K562 (cell line): ENCODE results near the gene CNKSR3. TPM values are rescaled to one million over a fixed set of nuclear protein-coding genes. Genes with fewer than 3 reads are reported as not detected.
A peak's percentile ranks its signal among the peaks of the same experiment; 100 is the strongest.

Source experiments
- ATAC-seq: fragments of 200-7000 bp; cut with Tn5 transposase; 3 replicates; pipeline ENCODE4 v1.9.1; 2020; ENCODE audit warnings: moderate library complexity
- BruUV-seq: library from RNA; stranded (reverse); fragments of 400-500 nt; replicated peaks from 2 replicates; lab custom pipeline; 2021; lab: Mats Ljungman, UMichigan
- CTCF ChIA-PET: fragments of 300-600 bp; formaldehyde crosslinking; extraction: SDS; loops from one replicate; lab custom pipeline; 2021; ENCODE audit warnings: low intra/inter-chr PET ratio; lab: Yijun Ruan, JAX
- POLR2A ChIA-PET: fragments of 300-600, 350-650 bp; sonication (Branson Sonifier 250); formaldehyde crosslinking; extraction: SDS; loops from one replicate; lab custom pipeline; 2021; ENCODE audit warnings: antibody characterized with exemption, inconsistent platforms; lab: Yijun Ruan, JAX
- DNase-seq, 4 experiments: peaks; one replicate each; pipeline versions ENCODE4 v3.0.0 to v3.0.0-alpha.2; 2011 to 2018; ENCODE audit warnings: low spot score in 3 of 4, mixed read lengths in 3 of 4; ENCODE audit errors: extremely low read depth in 1 of 4
- FAIRE-seq: peaks from 2 replicates; lab custom pipeline; 2011; peaks lifted over from hg19 to GRCh38; lab: Jason Lieb, UNC
- H2AFZ ChIP-seq: 2 replicates; pipeline ENCODE4 v1.6.0; 2011; ENCODE audit warnings: low read depth, low read length, control low read depth, inconsistent platforms
- H3K27ac ChIP-seq: fragments of 200-600 bp; 3 replicates; pipeline ENCODE4 v1.8.0; 2011; ENCODE audit warnings: low read depth, mild to moderate bottlenecking, control low read depth, inconsistent platforms, low read length, moderate library complexity, mixed read lengths; ENCODE audit errors: extremely low read depth
- H3K27me3 ChIP-seq, 2 experiments: fragments of 300-600 bp in 1 of 2; 2 replicates in 1 of 2; 3 replicates in 1 of 2; pipeline versions ENCODE4 v1.6.0 to v1.8.0; 2011; ENCODE audit warnings: inconsistent platforms in 2 of 2, low read length in 2 of 2, mild to moderate bottlenecking in 1 of 2, mixed read lengths in 1 of 2, moderate library complexity in 1 of 2; ENCODE audit not compliant: control insufficient read depth in 2 of 2, insufficient read depth in 2 of 2
- H3K36me3 ChIP-seq: fragments of 300-600 bp; 3 replicates; pipeline ENCODE4 v1.8.0; 2011; ENCODE audit warnings: mild to moderate bottlenecking, low read length, inconsistent platforms; ENCODE audit not compliant: control insufficient read depth, insufficient read depth
- H3K4me1 ChIP-seq, 2 experiments: fragments of 200-600 bp in 1 of 2; replicated peaks in 1 of 2; 2 replicates in 1 of 2; 3 replicates in 1 of 2; pipeline versions ENCODE4 v1.5.1 to v1.8.0; 2011; ENCODE audit warnings: inconsistent platforms in 2 of 2, low read length in 2 of 2, mild to moderate bottlenecking in 1 of 2, mixed read lengths in 1 of 2, moderate library complexity in 1 of 2; ENCODE audit not compliant: control insufficient read depth in 2 of 2, insufficient read depth in 2 of 2
- H3K4me2 ChIP-seq: 2 replicates; pipeline ENCODE4 v1.6.1; 2011; ENCODE audit warnings: low read length, control low read depth, inconsistent platforms, mixed read lengths; ENCODE audit not compliant: insufficient read depth
- H3K4me3 ChIP-seq: fragments of 200-600 bp; sonication (generic), shearing (Covaris generic); 2 replicates; pipeline ENCODE4 v1.5.1; 2016; ENCODE audit warnings: control low read depth, inconsistent platforms
- H3K79me2 ChIP-seq: fragments of 200-600 bp; 3 replicates; pipeline ENCODE4 v1.8.0; 2011; ENCODE audit warnings: low read length, inconsistent platforms; ENCODE audit not compliant: control insufficient read depth, insufficient read depth
- H3K9ac ChIP-seq, 2 experiments: 2 replicates each; pipeline versions ENCODE4 v1.6.0 to v1.6.1; 2011; ENCODE audit warnings: low read depth in 2 of 2, low read length in 2 of 2, control low read depth in 1 of 2, inconsistent platforms in 1 of 2, mild to moderate bottlenecking in 1 of 2, mixed read lengths in 1 of 2; ENCODE audit not compliant: insufficient read depth in 1 of 2
- H3K9me1 ChIP-seq: one replicate; pipeline ENCODE4 v1.6.0; 2011; ENCODE audit warnings: inconsistent platforms, mild to moderate bottlenecking, low read length, moderate library complexity; ENCODE audit not compliant: control insufficient read depth, insufficient read depth
- H3K9me3 ChIP-seq: replicated peaks from 2 replicates; pipeline ENCODE4 v1.5.1; 2011; ENCODE audit warnings: low read depth, low read length, inconsistent platforms; ENCODE audit not compliant: control insufficient read depth, insufficient read depth
- H4K20me1 ChIP-seq: replicated peaks from 2 replicates; pipeline ENCODE4 v1.6.1; 2011; ENCODE audit warnings: low read length, inconsistent platforms, mixed read lengths; ENCODE audit not compliant: control insufficient read depth, insufficient read depth
- ASH1L ChIP-seq: fragments of 450-650 bp; IDR thresholded peaks from 2 replicates; pipeline ENCODE4 v1.6.1; 2018; ENCODE audit warnings: borderline replicate concordance, mild to moderate bottlenecking, low read depth; ENCODE audit not compliant: partially characterized antibody
- CBFA2T3 ChIP-seq: fragments of 450-650 bp; IDR thresholded peaks from 2 replicates; pipeline ENCODE4 v1.6.1; 2017
- CBX5 ChIP-seq: IDR thresholded peaks from 2 replicates; pipeline ENCODE4 v1.6.1; 2014; ENCODE audit warnings: low read depth, borderline replicate concordance
- E2F5 ChIP-seq: sonication (generic); formaldehyde crosslinking; IDR thresholded peaks from 2 replicates; pipeline ENCODE4 v1.8.0; 2022; ENCODE audit warnings: mild to moderate bottlenecking, missing genetic modification reagents
- FOXA1 ChIP-seq: fragments of 450-650 bp; IDR thresholded peaks from 2 replicates; pipeline ENCODE4 v1.6.1; 2016; ENCODE audit warnings: mild to moderate bottlenecking, borderline replicate concordance
- ID3 ChIP-seq, 2 experiments: fragments of 250-450 bp in 1 of 2; fragments of 450-650 bp in 1 of 2; sonication (Bioruptor Pico) in 1 of 2; IDR thresholded peaks; 2 replicates each; pipeline versions ENCODE4 v1.6.1 to v1.8.0; 2016 to 2021; ENCODE audit warnings: mild to moderate bottlenecking in 2 of 2, moderate library complexity in 2 of 2, missing compliant biosample characterization in 1 of 2, missing genetic modification characterization in 1 of 2
- L3MBTL2 ChIP-seq: fragments of 450-650 bp; IDR thresholded peaks from 2 replicates; pipeline ENCODE4 v1.6.1; 2016; ENCODE audit warnings: mild to moderate bottlenecking, moderate library complexity
- MAX ChIP-seq: sonication (generic); formaldehyde crosslinking; IDR thresholded peaks from 2 replicates; pipeline ENCODE4 v1.9.0; 2022; ENCODE audit warnings: mild to moderate bottlenecking, missing genetic modification reagents
- NCOA1 ChIP-seq: fragments of 450-650 bp; IDR thresholded peaks from 2 replicates; pipeline ENCODE4 v1.6.1; 2016; ENCODE audit warnings: low read depth
- PML ChIP-seq: IDR thresholded peaks from 2 replicates; pipeline ENCODE4 v1.6.1; 2012; ENCODE audit warnings: low read length, inconsistent platforms
- SMAD2 ChIP-seq: fragments of 150-350 bp; IDR thresholded peaks from 2 replicates; pipeline ENCODE4 v1.6.1; 2014; ENCODE audit warnings: low read depth, mild to moderate bottlenecking, low read length
- TFAP4 ChIP-seq: sonication (generic); formaldehyde crosslinking; IDR thresholded peaks from 2 replicates; pipeline ENCODE4 v1.8.0; 2022; ENCODE audit warnings: missing genetic modification reagents, mild to moderate bottlenecking, moderate library complexity, borderline replicate concordance
- TOE1 ChIP-seq, 2 experiments: fragments of 450-650 bp in 1 of 2; sonication (generic) in 1 of 2; formaldehyde crosslinking in 1 of 2; IDR thresholded peaks; 2 replicates each; pipeline versions ENCODE4 v1.7.1 to v1.8.0; 2016 to 2022; ENCODE audit warnings: borderline replicate concordance in 2 of 2, mild to moderate bottlenecking in 2 of 2, antibody characterized with exemption in 1 of 2, inconsistent platforms in 1 of 2, low read depth in 1 of 2, missing genetic modification reagents in 1 of 2, moderate library complexity in 1 of 2
- ZBTB33 ChIP-seq: sonication (generic); formaldehyde crosslinking; IDR thresholded peaks from 2 replicates; pipeline ENCODE4 v1.8.1; 2023; ENCODE audit warnings: mild to moderate bottlenecking, missing genetic modification reagents
- ZNF583 ChIP-seq: fragments of 250-450 bp; sonication (Bioruptor Pico); IDR thresholded peaks from 2 replicates; pipeline ENCODE4 v1.4.0; 2020
- WGBS: fragments of 100-300 bp; shearing (Covaris generic); methylation state at CpG from one replicate; pipeline ENCODE4 v1.1.6; 2016; ENCODE audit warnings: low coverage, mixed read lengths; ENCODE audit not compliant: insufficient coverage; ENCODE audit errors: missing lambda C conversion rate; 5-methylcytosine and 5-hydroxymethylcytosine counted together
- in situ Hi-C: fragments of 300-500 bp; cut with MboI; formaldehyde crosslinking; loops from 4 replicates; pipeline ENCODE4 v1.15.0; 2018; ENCODE audit warnings: inconsistent platforms, mixed read lengths
- intact Hi-C: fragments of 100-400 bp; cut with micrococcal nuclease; formaldehyde crosslinking; loops from 2 replicates; pipeline ENCODE4 v1.14.2; 2022
- polyA plus RNA-seq, 8 experiments: library from polyadenylated mRNA; depleted of rRNA in 4 of 8; stranded (reverse) in 5 of 8; unstranded in 3 of 8; fragments of >200 nt; fragmentation: Nextera tagmentation in 2 of 8; fragmentation: Illumina TruSeq in 1 of 8; extraction: Ambion mirVana in 2 of 8; extraction: Trizol in 1 of 8; gene quantifications; 2 replicates each; pipeline versions ENCODE4 v1.2.1 to v1.2.3, GENCODE V29; 2011 to 2014; ENCODE audit warnings: inconsistent platforms in 1 of 8, missing spikeins in 1 of 8
- total RNA-seq, 7 experiments: library from RNA; depleted of rRNA in 6 of 7; stranded (reverse); fragments of >200 nt in 6 of 7; fragmentation: Illumina TruSeq in 2 of 7; extraction: Trizol in 2 of 7; gene quantifications; 2 replicates each; pipeline versions ENCODE4 v1.2.1 to v1.2.3, GENCODE V29; 2011 to 2021; ENCODE audit warnings: low replicate concordance in 1 of 7

CNKSR3 gene
- total and polyA plus RNA-seq, 9 of the 15 experiments (the other 6 are each of a cell fraction or from before 2014, with no cell fraction given), result 4.5 to 29.6 (median 9.5) TPM

GRCh38 chr6:154521412-154521811, 10.9 kb upstream of the CNKSR3 start:
- peak; percentile 48 for ATAC-seq
- Histone ChIP-seq H3K27ac (0 out of 3 replicates have a peak overlapping the region, but pooled peaks have one; percentile 19), H3K9ac (no peak overlapping the region), H3K9me3 (peaks cover 11% of the 10 kb centered on the region), H2AFZ (peak overlapping the region; percentile 45), H3K36me3 (no peaks in the 10 kb centered on the region), H3K4me2 (no peak overlapping the region), H3K79me2 (no peaks in the 10 kb centered on the region), H3K9me1 (no peaks in the 10 kb centered on the region), H4K20me1 (no peaks in the 10 kb centered on the region), H3K27me3 (no peaks in the 10 kb centered on the region), H3K4me3 (no peak overlapping the region), H3K4me1 (peaks cover 0 to 19% of the 10 kb centered on the region in 2 experiments; a peak in 2 of 5 replicates)
- POLR2A ChIA-PET, result interaction anchor here (1.7 to 2.3 kb wide), 3 partner anchors 11 to 18 kb away, joined by 5 to 10 read pairs (median 8); partner anchors contain the start of gene CNKSR3
- CTCF ChIA-PET, result no interaction called here
- in situ Hi-C loops (loop anchor here (25.0 kb wide), 1 partner anchor 1534 kb away; the partner anchor contains the start of gene FBXO5), intact Hi-C loops (no loop called here)
- 53% methylated on average over 7 of the region's 7 CpGs for WGBS
- no TSS peak for BruUV-seq
- peak in 3 of 4 experiments; percentile 27 to 60 (median 33) for DNase-seq
- FAIRE-seq, result peak; percentile 63
- TF ChIP-seq CBX5 (peak; percentile 72; the same call in 1 of the 2 replicates), TFAP4 (CRISPR knock-in tag) (0 out of 2 replicates have a peak, but pooled peaks have one; percentile 17), NCOA1 (no peak), SMAD2 (no peak), ID3 (CRISPR knock-in tag; IDR thresholded peaks at IDR 0.05) (no peak), ID3 (tag; IDR thresholded peaks at IDR 0.05) (peak; percentile 61; the same call in 1 of the 2 replicates), ZBTB33 (0 out of 2 replicates have a peak, but pooled peaks have one; percentile 57), MAX (CRISPR knock-in tag) (peak; percentile 34; the same call in 1 of the 2 replicates), PML (no peak), E2F5 (CRISPR knock-in tag) (peak; percentile 46; the same call in 1 of the 2 replicates), CBFA2T3 (peak; percentile 75), L3MBTL2 (0 out of 2 replicates have a peak, but pooled peaks have one; percentile 16), ASH1L (no peak), ZNF583 (CRISPR knock-in tag) (no peak), TOE1 (IDR thresholded peaks at IDR 0.05; ENCODE audit: borderline replicate concordance) (no peak), TOE1 (CRISPR knock-in tag; IDR thresholded peaks at IDR 0.05; ENCODE audit: borderline replicate concordance, low read depth) (no peak), FOXA1 (no peak)
